ENCODE data around the gene SLC25A13. TPM values are rescaled to one million over a fixed set of nuclear protein-coding genes. Genes with fewer than 3 reads are reported as not detected.

The SLC25A13 gene
- total and polyA plus RNA-seq, 2 of the 13 experiments (the other 11 are each of a cell fraction or from before 2014, with no cell fraction given): 36.2 to 84.9 TPM

GRCh38 chr7:96187735-96188134 lies 134.2 kb downstream of the SLC25A13 start:
- no peak for DNase-seq (ENCODE audit: low spot score)
- in situ Hi-C loops (cut with HindIII; ENCODE audit: extremely low pct_ligation_motif_present, low pct_unique_long_range_greater_than_20kb) (no loop called here), intact Hi-C loops (cut with micrococcal nuclease; ENCODE audit: unreplicated experiment) (no loop called here)
- no peaks in the 10 kb centered on the region for H3K27me3 ChIP-seq (ENCODE audit: control insufficient read depth in 1 of 2, insufficient read depth in 2 of 2, low read length in 2 of 2)
- TF ChIP-seq BRCA1 (CRISPR knock-in tag; IDR thresholded peaks at IDR 0.05) (no peak), ASH2L (IDR thresholded peaks at IDR 0.05; ENCODE audit: insufficient read length, low read depth, low read length) (no peak), PITX1 (CRISPR knock-in tag; IDR thresholded peaks at IDR 0.05) (no peak), ZNF468 (CRISPR knock-in tag; IDR thresholded peaks at IDR 0.05) (no peak), TCF7L2 (IDR thresholded peaks at IDR 0.05; ENCODE audit: low read depth, low read length) (no peak), SPEN (CRISPR knock-in tag; IDR thresholded peaks at IDR 0.05; ENCODE audit: low read depth) (no peak), MBD4 (IDR thresholded peaks at IDR 0.05; ENCODE audit: borderline replicate concordance, low read length) (no peak), ZNF607 (CRISPR knock-in tag; IDR thresholded peaks at IDR 0.05; ENCODE audit: borderline replicate concordance) (no peak), SOX6 (IDR thresholded peaks at IDR 0.05) (no peak), SOX6 (CRISPR knock-in tag; IDR thresholded peaks at IDR 0.05) (no peak), RFXAP (CRISPR knock-in tag; IDR thresholded peaks at IDR 0.05; ENCODE audit: borderline replicate concordance) (no peak), ZBTB42 (CRISPR knock-in tag; IDR thresholded peaks at IDR 0.05) (no peak)
- H3K9me3 ChIP-seq (ENCODE audit: low read length): no peaks in the 10 kb centered on the region
- H3K79me2 ChIP-seq (ENCODE audit: insufficient read depth, low read length): no peaks in the 10 kb centered on the region
- CTCF ChIA-PET (ENCODE audit: low intra/inter-chr PET ratio, low total read pairs): no interaction called here
- no TSS peak for BruUV-seq (replicated peaks)
- H3K36me3 ChIP-seq (replicated peaks in 1 of 2; ENCODE audit: control insufficient read depth in 1 of 2, insufficient read depth in 2 of 2, low read length in 2 of 2): peaks cover 6 to 77% of the 10 kb centered on the region in 2 experiments
- no peak for FAIRE-seq
- no peak overlapping the region for H3K4me2 ChIP-seq (ENCODE audit: low read depth, low read length)
- H3K27ac ChIP-seq (ENCODE audit: extremely low read length, insufficient read depth, low read length): no peak overlapping the region
- no peak for ATAC-seq
- H2AFZ ChIP-seq (ENCODE audit: low read length): no peak overlapping the region
- no peak overlapping the region for H3K4me3 ChIP-seq (replicated peaks in 1 of 3; ENCODE audit: insufficient read depth in 1 of 3, low read depth in 2 of 3, low read length in 3 of 3)
- H3K4me1 ChIP-seq (ENCODE audit: insufficient read depth, low read length): peaks cover 10% of the 10 kb centered on the region
- no peak overlapping the region for H3K9ac ChIP-seq (ENCODE audit: insufficient read depth, low read depth, low read length)
- WGBS (ENCODE audit: low lambda C conversion rate): 98% methylated on average over 5 of the region's 6 CpGs
- H4K20me1 ChIP-seq (ENCODE audit: insufficient read depth, low read length): no peaks in the 10 kb centered on the region
- POLR2A ChIA-PET: no interaction called here
